Fibroblast of mammary gland (primary cell): ENCODE data around the gene HINT2.

ENCODE experiments used
- DNase-seq: peaks from one replicate; pipeline ENCODE4 v3.0.0-alpha.2; 2010; ENCODE audit warnings: low read depth
- H3K4me3 ChIP-seq: 2 replicates; pipeline ENCODE4 v1.5.1; 2011; ENCODE audit warnings: low read depth, mild to moderate bottlenecking, low read length, moderate library complexity; ENCODE audit not compliant: control insufficient read depth
- TF ChIP-seq, protein P1 (sequence below): conservative IDR thresholded peaks from 2 replicates; pipeline ENCODE4 v1.5.1; 2011; ENCODE audit warnings: low read depth, low read length, inconsistent platforms; ENCODE audit not compliant: control insufficient read depth, insufficient read depth

Gene HINT2

GRCh38 chr9:35813434-35814105 is 1.3 kb downstream of the HINT2 start:
- TF ChIP-seq, protein P1, sequence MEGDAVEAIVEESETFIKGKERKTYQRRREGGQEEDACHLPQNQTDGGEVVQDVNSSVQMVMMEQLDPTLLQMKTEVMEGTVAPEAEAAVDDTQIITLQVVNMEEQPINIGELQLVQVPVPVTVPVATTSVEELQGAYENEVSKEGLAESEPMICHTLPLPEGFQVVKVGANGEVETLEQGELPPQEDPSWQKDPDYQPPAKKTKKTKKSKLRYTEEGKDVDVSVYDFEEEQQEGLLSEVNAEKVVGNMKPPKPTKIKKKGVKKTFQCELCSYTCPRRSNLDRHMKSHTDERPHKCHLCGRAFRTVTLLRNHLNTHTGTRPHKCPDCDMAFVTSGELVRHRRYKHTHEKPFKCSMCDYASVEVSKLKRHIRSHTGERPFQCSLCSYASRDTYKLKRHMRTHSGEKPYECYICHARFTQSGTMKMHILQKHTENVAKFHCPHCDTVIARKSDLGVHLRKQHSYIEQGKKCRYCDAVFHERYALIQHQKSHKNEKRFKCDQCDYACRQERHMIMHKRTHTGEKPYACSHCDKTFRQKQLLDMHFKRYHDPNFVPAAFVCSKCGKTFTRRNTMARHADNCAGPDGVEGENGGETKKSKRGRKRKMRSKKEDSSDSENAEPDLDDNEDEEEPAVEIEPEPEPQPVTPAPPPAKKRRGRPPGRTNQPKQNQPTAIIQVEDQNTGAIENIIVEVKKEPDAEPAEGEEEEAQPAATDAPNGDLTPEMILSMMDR = peak; percentile 29
- peak; percentile 39 for DNase-seq
- no peak overlapping the region for H3K4me3 ChIP-seq

GRCh38 chr9:35812025-35812602 is 2.7 kb downstream of the HINT2 start, which contains the start of gene SPAG8:
TSS of gene SPAG8 (minus strand) at chr9:35812262. CDS start at chr9:35812147, 115 bp downstream.
- peak within 1 kb of the TSS; percentile 62 for H3K4me3 ChIP-seq
- TF ChIP-seq, protein P1 = no peak
- DNase-seq = peak; percentile 95

DNA sequence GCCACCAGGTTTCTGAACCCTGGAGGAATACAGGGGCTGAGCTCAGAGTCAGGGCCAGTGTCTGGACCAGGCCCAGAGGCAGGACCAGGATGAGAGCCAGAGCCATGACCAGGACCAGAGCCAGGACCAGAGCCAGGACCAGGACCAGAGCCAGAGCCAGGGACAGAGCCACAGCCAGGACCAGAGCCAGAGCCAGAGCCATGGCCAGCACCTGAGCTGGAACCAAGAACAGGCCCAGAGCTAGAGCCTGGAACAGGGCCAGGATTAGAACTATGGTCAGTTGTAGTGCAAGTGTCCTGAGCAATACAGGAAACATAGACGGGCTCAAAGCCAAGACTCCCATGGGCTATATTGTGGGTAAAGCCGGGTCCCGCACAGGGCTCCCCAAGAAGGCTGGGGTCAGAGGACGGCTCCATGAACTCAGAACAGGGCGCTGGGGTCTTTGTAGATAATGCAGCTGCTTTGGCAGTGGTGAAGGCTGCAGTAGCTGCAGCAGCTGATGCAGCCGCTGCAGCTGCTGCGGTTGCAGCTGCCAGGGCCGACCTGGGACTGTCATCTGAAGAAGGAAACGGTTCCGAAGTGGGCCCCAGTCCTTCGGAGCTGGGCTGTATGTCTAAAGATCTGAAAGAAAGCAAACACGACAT is 3.3 kb downstream of the HINT2 start:
- peak overlapping the region; percentile 62 for H3K4me3 ChIP-seq
- peak; percentile 31 for DNase-seq
- TF ChIP-seq, protein P1 = no peak

DNA sequence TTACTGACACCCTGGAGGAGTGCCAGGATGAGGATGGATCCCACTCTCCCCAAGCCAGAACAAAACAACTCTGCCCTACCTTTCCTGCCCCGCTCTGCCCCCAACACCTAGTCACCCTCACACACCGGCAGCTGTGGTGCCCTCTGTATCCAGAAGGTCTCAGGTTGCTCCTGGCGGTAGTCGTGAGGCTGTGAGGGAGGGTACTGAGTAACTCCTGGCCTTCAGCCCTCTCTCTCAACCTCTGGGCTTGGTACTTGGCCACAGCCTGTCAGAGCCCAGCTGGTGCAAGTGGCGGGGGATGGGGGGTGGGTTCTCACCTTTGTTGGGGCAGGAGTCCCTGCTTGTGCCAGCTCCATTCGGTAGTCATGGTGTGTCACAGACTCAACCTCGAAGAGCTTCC is 4.7 kb downstream of the HINT2 start:
- TF ChIP-seq, protein P1 = no peak
- no peak overlapping the region for H3K4me3 ChIP-seq
- no peak for DNase-seq

DNA sequence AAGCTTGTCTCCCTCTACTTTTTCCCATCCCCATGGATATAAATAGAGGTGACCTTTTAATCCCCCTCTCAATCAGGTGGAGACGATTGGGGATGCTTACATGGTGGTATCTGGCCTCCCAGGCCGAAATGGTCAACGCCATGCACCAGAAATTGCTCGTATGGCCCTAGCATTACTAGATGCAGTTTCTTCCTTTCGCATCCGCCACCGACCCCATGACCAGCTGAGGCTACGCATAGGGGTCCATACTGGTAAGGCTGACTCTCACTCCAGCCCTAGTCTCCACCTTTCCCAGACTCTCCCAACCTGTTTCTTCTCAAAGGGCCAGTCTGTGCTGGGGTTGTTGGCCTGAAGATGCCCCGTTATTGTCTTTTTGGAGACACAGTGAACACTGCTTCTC is 6.4 kb downstream of the HINT2 start:
- no peak for DNase-seq
- TF ChIP-seq, protein P1 = no peak
- no peak overlapping the region for H3K4me3 ChIP-seq

DNA sequence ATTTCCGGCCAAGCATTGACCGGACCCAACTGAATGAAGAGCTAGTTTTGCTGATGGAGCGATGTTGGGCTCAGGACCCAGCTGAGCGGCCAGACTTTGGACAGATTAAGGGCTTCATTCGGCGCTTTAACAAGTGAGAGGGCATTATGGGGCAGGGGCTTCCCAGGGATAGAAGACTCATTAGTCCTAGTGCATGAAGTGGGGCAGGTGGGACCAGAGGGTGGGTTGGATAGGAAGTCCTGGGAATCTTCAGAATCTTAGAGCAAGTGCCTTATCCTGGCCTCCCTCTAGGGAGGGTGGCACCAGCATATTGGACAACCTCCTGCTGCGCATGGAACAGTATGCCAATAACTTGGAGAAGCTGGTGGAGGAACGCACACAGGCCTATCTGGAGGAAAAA is 8.7 kb downstream of the HINT2 start:
- DNase-seq = no peak
- TF ChIP-seq, protein P1 = no peak
- H3K4me3 ChIP-seq = no peak overlapping the region
